HEK293 (cell line): ENCODE results near the gene OR2L5.

Source experiments
- CTCF ChIA-PET: fragments of 350-600 bp; formaldehyde crosslinking; extraction: SDS; loops from one replicate; lab custom pipeline; 2021; ENCODE audit warnings: antibody characterized with exemption; lab: Yijun Ruan, JAX
- POLR2A ChIA-PET: fragments of 300-600 bp; formaldehyde crosslinking; extraction: SDS; loops from one replicate; lab custom pipeline; 2020; ENCODE audit warnings: antibody characterized with exemption, inconsistent platforms; lab: Yijun Ruan, JAX
- H3K27ac ChIP-seq: fragments of 200-500 bp; sonication (Bioruptor generic); 2 replicates; pipeline ENCODE4 v1.5.1; 2014; ENCODE audit warnings: low read depth, low read length, control low read depth, inconsistent platforms; ENCODE audit errors: extremely low read depth
- H3K36me3 ChIP-seq, 2 experiments: fragments of 200-500 bp in 1 of 2; sonication (Bioruptor generic) in 1 of 2; 1 replicate in 1 of 2; 2 replicates in 1 of 2; pipeline ENCODE4 v1.5.1; 2014 to 2017; ENCODE audit warnings: inconsistent platforms in 2 of 2, low read length in 2 of 2; ENCODE audit not compliant: control insufficient read depth in 2 of 2, insufficient read depth in 1 of 2
- H3K4me1 ChIP-seq: fragments of 200-500 bp; sonication (Bioruptor generic); 2 replicates; pipeline ENCODE4 v1.5.1; 2014; ENCODE audit warnings: mild to moderate bottlenecking, low read length, inconsistent platforms; ENCODE audit not compliant: control insufficient read depth, insufficient read depth
- H3K4me3 ChIP-seq: 2 replicates; pipeline ENCODE4 v1.5.1; 2011; ENCODE audit warnings: low read depth, mild to moderate bottlenecking, control low read depth, low read length, moderate library complexity
- H3K9me3 ChIP-seq: fragments of 200-500 bp; sonication (Bioruptor generic); 2 replicates; pipeline ENCODE4 v1.5.1; 2014; ENCODE audit warnings: low read depth, low read length, inconsistent platforms; ENCODE audit not compliant: control insufficient read depth, insufficient read depth
- BCL11B ChIP-seq: fragments of 450-650 bp; formaldehyde crosslinking; IDR thresholded peaks from 2 replicates; pipeline ENCODE4 v1.5.1; 2016; ENCODE audit warnings: low read depth, missing biosample characterization, missing genetic modification characterization
- GFI1B ChIP-seq: fragments of 450-650 bp; formaldehyde crosslinking; IDR thresholded peaks from 2 replicates; pipeline ENCODE4 v1.5.1; 2016; ENCODE audit warnings: missing biosample characterization, missing genetic modification characterization
- MZF1 ChIP-seq: fragments of 450-650 bp; formaldehyde crosslinking; IDR thresholded peaks from 2 replicates; pipeline ENCODE4 v1.5.1; 2017; ENCODE audit warnings: missing biosample characterization, missing genetic modification characterization, borderline replicate concordance
- REST ChIP-seq: fragments of 450-650 bp; formaldehyde crosslinking; IDR thresholded peaks from 2 replicates; pipeline ENCODE4 v1.5.1; 2016; ENCODE audit warnings: missing biosample characterization, missing genetic modification characterization
- SALL2 ChIP-seq: fragments of 450-650 bp; formaldehyde crosslinking; IDR thresholded peaks from 2 replicates; pipeline ENCODE4 v1.5.0; 2017; ENCODE audit warnings: missing biosample characterization, mild to moderate bottlenecking, missing genetic modification characterization, borderline replicate concordance
- ZNF132 ChIP-seq: fragments of 450-650 bp; formaldehyde crosslinking; IDR thresholded peaks from 2 replicates; pipeline ENCODE4 v1.5.1; 2017; ENCODE audit warnings: missing biosample characterization, missing genetic modification characterization, borderline replicate concordance
- ZNF501 ChIP-seq: fragments of 450-650 bp; formaldehyde crosslinking; IDR thresholded peaks from 2 replicates; pipeline ENCODE4 v1.5.1; 2016; ENCODE audit warnings: missing biosample characterization, missing genetic modification characterization
- ZNF692 ChIP-seq: fragments of 450-650 bp; formaldehyde crosslinking; IDR thresholded peaks from 2 replicates; pipeline ENCODE4 v1.5.1; 2016; ENCODE audit warnings: missing biosample characterization, missing genetic modification characterization
- ZNF704 ChIP-seq: fragments of 450-650 bp; formaldehyde crosslinking; IDR thresholded peaks from 2 replicates; pipeline ENCODE4 v1.5.1; 2016; ENCODE audit warnings: missing biosample characterization, missing genetic modification characterization
- ZSCAN4 ChIP-seq: fragments of 450-650 bp; formaldehyde crosslinking; IDR thresholded peaks from 2 replicates; pipeline ENCODE4 v1.5.1; 2017; ENCODE audit warnings: missing biosample characterization, missing genetic modification characterization
- TF ChIP-seq, protein P1 (sequence below): fragments of 450-650 bp; formaldehyde crosslinking; IDR thresholded peaks from 2 replicates; pipeline ENCODE4 v1.5.1; 2016; ENCODE audit warnings: missing biosample characterization, missing genetic modification characterization
- TF ChIP-seq, protein P2 (sequence below): fragments of 450-650 bp; formaldehyde crosslinking; IDR thresholded peaks from 2 replicates; pipeline ENCODE4 v1.5.1; 2016; ENCODE audit warnings: missing biosample characterization, missing genetic modification characterization, low read depth
- TF ChIP-seq, protein P3 (sequence below): fragments of 450-650 bp; formaldehyde crosslinking; IDR thresholded peaks from 2 replicates; pipeline ENCODE4 v1.5.1; 2016; ENCODE audit warnings: missing biosample characterization, missing genetic modification characterization, borderline replicate concordance

OR2L5 gene

GRCh38 chr1:248055261-248055660 is 41.8 kb downstream of the OR2L5 start:
- Histone ChIP-seq H3K36me3 (no peaks in the 10 kb centered on the region), H3K4me3 (no peak overlapping the region), H3K4me1 (no peaks in the 10 kb centered on the region), H3K9me3 (no peaks in the 10 kb centered on the region), H3K27ac (no peak overlapping the region)
- ChIA-PET POLR2A (no interaction called here), CTCF (no interaction called here)
- TF ChIP-seq ZNF692 (tag by site-specific recombination): no peak
- TF ChIP-seq BCL11B (tag by site-specific recombination): no peak
- TF ChIP-seq ZNF132: no peak
- no peak for TF ChIP-seq ZNF501 (tag by site-specific recombination)
- no peak for TF ChIP-seq ZNF704 (tag by site-specific recombination)
- no peak for TF ChIP-seq SALL2 (tag by site-specific recombination)
- TF ChIP-seq MZF1 (tag by site-specific recombination): no peak
- no peak for TF ChIP-seq GFI1B (tag by site-specific recombination)
- TF ChIP-seq, protein P1, sequence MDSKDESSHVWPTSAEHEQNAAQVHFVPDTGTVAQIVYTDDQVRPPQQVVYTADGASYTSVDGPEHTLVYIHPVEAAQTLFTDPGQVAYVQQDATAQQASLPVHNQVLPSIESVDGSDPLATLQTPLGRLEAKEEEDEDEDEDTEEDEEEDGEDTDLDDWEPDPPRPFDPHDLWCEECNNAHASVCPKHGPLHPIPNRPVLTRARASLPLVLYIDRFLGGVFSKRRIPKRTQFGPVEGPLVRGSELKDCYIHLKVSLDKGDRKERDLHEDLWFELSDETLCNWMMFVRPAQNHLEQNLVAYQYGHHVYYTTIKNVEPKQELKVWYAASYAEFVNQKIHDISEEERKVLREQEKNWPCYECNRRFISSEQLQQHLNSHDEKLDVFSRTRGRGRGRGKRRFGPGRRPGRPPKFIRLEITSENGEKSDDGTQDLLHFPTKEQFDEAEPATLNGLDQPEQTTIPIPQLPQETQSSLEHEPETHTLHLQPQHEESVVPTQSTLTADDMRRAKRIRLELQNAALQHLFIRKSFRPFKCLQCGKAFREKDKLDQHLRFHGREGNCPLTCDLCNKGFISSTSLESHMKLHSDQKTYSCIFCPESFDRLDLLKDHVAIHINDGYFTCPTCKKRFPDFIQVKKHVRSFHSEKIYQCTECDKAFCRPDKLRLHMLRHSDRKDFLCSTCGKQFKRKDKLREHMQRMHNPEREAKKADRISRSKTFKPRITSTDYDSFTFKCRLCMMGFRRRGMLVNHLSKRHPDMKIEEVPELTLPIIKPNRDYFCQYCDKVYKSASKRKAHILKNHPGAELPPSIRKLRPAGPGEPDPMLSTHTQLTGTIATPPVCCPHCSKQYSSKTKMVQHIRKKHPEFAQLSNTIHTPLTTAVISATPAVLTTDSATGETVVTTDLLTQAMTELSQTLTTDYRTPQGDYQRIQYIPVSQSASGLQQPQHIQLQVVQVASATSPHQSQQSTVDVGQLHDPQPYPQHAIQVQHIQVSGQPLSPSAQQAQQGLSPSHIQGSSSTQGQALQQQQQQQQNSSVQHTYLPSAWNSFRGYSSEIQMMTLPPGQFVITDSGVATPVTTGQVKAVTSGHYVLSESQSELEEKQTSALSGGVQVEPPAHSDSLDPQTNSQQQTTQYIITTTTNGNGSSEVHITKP: no peak
- TF ChIP-seq REST: no peak
- TF ChIP-seq, protein P2, sequence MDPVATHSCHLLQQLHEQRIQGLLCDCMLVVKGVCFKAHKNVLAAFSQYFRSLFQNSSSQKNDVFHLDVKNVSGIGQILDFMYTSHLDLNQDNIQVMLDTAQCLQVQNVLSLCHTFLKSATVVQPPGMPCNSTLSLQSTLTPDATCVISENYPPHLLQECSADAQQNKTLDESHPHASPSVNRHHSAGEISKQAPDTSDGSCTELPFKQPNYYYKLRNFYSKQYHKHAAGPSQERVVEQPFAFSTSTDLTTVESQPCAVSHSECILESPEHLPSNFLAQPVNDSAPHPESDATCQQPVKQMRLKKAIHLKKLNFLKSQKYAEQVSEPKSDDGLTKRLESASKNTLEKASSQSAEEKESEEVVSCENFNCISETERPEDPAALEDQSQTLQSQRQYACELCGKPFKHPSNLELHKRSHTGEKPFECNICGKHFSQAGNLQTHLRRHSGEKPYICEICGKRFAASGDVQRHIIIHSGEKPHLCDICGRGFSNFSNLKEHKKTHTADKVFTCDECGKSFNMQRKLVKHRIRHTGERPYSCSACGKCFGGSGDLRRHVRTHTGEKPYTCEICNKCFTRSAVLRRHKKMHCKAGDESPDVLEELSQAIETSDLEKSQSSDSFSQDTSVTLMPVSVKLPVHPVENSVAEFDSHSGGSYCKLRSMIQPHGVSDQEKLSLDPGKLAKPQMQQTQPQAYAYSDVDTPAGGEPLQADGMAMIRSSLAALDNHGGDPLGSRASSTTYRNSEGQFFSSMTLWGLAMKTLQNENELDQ (tag by site-specific recombination): no peak
- TF ChIP-seq, protein P3, sequence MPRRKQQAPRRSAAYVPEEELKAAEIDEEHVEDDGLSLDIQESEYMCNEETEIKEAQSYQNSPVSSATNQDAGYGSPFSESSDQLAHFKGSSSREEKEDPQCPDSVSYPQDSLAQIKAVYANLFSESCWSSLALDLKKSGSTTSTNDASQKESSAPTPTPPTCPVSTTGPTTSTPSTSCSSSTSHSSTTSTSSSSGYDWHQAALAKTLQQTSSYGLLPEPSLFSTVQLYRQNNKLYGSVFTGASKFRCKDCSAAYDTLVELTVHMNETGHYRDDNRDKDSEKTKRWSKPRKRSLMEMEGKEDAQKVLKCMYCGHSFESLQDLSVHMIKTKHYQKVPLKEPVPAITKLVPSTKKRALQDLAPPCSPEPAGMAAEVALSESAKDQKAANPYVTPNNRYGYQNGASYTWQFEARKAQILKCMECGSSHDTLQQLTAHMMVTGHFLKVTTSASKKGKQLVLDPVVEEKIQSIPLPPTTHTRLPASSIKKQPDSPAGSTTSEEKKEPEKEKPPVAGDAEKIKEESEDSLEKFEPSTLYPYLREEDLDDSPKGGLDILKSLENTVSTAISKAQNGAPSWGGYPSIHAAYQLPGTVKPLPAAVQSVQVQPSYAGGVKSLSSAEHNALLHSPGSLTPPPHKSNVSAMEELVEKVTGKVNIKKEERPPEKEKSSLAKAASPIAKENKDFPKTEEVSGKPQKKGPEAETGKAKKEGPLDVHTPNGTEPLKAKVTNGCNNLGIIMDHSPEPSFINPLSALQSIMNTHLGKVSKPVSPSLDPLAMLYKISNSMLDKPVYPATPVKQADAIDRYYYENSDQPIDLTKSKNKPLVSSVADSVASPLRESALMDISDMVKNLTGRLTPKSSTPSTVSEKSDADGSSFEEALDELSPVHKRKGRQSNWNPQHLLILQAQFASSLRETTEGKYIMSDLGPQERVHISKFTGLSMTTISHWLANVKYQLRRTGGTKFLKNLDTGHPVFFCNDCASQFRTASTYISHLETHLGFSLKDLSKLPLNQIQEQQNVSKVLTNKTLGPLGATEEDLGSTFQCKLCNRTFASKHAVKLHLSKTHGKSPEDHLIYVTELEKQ (tag by site-specific recombination): no peak
- no peak for TF ChIP-seq ZSCAN4 (tag by site-specific recombination)
